Measurements from ENCODE around the gene EHD4. TPM values are rescaled to one million over a fixed set of nuclear protein-coding genes. Genes with fewer than 3 reads are reported as not detected.

Gene EHD4
- total and polyA plus RNA-seq, 2 donors (not counting 1 experiment from before 2014, with no cell fraction given), result 19.3 to 22.0 TPM

DNA sequence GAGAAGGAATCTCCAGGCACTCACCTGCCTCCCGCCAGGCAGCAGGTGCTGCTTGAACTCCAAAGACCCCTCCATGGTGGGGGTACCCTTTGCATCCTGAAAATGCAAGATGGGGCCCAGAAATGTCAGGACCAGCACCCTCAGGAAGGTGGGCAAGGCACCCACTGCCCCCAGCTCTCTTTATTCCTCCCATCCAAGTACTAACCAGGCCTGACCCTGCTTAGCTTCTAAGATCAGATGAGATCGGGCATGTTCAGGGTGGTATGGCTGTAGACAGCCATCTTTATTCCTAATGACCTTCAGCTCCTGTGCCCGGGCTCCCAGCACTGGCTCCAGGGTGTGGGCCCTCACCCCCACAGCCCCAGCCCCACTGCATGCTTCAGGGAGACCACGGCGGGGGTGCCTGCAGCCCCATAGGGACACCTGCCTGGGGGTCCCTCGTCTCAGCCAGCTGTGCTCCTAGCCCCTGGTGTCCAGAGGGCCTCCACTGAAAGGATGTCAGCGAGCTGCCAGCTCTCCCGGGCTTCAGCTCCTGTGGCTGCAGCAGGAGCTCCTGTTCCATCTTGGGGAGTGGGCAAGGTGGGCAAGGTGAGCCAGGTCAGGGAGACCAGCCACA, 120.5 kb downstream of the EHD4 start:
- no peak overlapping the region for H3K4me3 ChIP-seq (replicated peaks in 1 of 4; ENCODE audit: control extremely low read depth in 1 of 4, insufficient read depth in 1 of 4, low read depth in 3 of 4, low read length in 4 of 4)
- H3K9ac ChIP-seq (ENCODE audit: insufficient read depth, low read length), result no peak overlapping the region
- no peaks in the 10 kb centered on the region for H3K79me2 ChIP-seq (ENCODE audit: control insufficient read depth, insufficient read depth, low read length)
- no peaks in the 10 kb centered on the region for H3K9me3 ChIP-seq (ENCODE audit: control insufficient read depth, insufficient read depth, low read depth, low read length)
- DNase-seq (ENCODE audit: low read depth in 2 of 2), result no peak
- H2AFZ ChIP-seq (ENCODE audit: low read length), result no peak overlapping the region
- H3K36me3 ChIP-seq (ENCODE audit: control insufficient read depth, insufficient read depth, low read length), result peaks cover 2% of the 10 kb centered on the region
- H3K27me3 ChIP-seq (ENCODE audit: control insufficient read depth, insufficient read depth, low read length), result no peaks in the 10 kb centered on the region
- H3K4me2 ChIP-seq (ENCODE audit: extremely low read depth, insufficient read depth, low read length), result no peak overlapping the region
- no peak overlapping the region for H3K27ac ChIP-seq (ENCODE audit: insufficient read depth, low read length)
- H3K4me1 ChIP-seq (ENCODE audit: control insufficient read depth, extremely low read depth, insufficient read depth, low read length), result no peaks in the 10 kb centered on the region
- no peaks in the 10 kb centered on the region for H4K20me1 ChIP-seq (ENCODE audit: control insufficient read depth, extremely low read depth, insufficient read depth, low read length)
- no peak for TF ChIP-seq EZH2 (IDR thresholded peaks at IDR 0.05; ENCODE audit: low read length, missing control alignments)
- TF ChIP-seq, protein P1, sequence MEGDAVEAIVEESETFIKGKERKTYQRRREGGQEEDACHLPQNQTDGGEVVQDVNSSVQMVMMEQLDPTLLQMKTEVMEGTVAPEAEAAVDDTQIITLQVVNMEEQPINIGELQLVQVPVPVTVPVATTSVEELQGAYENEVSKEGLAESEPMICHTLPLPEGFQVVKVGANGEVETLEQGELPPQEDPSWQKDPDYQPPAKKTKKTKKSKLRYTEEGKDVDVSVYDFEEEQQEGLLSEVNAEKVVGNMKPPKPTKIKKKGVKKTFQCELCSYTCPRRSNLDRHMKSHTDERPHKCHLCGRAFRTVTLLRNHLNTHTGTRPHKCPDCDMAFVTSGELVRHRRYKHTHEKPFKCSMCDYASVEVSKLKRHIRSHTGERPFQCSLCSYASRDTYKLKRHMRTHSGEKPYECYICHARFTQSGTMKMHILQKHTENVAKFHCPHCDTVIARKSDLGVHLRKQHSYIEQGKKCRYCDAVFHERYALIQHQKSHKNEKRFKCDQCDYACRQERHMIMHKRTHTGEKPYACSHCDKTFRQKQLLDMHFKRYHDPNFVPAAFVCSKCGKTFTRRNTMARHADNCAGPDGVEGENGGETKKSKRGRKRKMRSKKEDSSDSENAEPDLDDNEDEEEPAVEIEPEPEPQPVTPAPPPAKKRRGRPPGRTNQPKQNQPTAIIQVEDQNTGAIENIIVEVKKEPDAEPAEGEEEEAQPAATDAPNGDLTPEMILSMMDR (conservative IDR thresholded peaks at IDR 0.05 in 1 of 2, IDR thresholded peaks at IDR 0.05 in 1 of 2; ENCODE audit: low read depth in 1 of 2, low read length in 2 of 2), result no peak

DNA sequence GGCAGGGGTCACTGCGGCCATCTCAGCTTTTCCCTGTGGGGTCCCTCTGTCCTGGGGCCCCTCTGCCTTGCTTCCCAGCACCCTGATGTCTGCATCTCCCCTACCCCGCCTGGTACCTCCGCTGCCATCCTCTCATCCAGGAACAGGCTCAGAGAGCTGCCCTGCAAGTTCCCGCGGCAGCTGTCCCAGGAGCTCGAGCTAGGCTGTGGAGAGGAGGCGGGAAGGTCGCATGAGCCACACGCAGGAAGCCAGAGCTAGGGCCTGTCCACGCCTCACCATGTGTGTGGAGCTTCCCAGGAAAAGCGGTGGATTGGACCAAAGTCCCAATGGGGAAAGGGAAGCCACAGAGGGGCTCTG, 121.2 kb downstream of the EHD4 start:
- Histone ChIP-seq H3K9me3 (ENCODE audit: control insufficient read depth, insufficient read depth, low read depth, low read length) (no peaks in the 10 kb centered on the region), H3K4me3 (replicated peaks in 1 of 4; ENCODE audit: control extremely low read depth in 1 of 4, insufficient read depth in 1 of 4, low read depth in 3 of 4, low read length in 4 of 4) (no peak overlapping the region), H3K4me1 (ENCODE audit: control insufficient read depth, extremely low read depth, insufficient read depth, low read length) (no peaks in the 10 kb centered on the region), H3K27ac (ENCODE audit: insufficient read depth, low read length) (no peak overlapping the region), H3K9ac (ENCODE audit: insufficient read depth, low read length) (no peak overlapping the region), H4K20me1 (ENCODE audit: control insufficient read depth, extremely low read depth, insufficient read depth, low read length) (no peaks in the 10 kb centered on the region), H2AFZ (ENCODE audit: low read length) (no peak overlapping the region), H3K4me2 (ENCODE audit: extremely low read depth, insufficient read depth, low read length) (no peak overlapping the region), H3K79me2 (ENCODE audit: control insufficient read depth, insufficient read depth, low read length) (no peaks in the 10 kb centered on the region), H3K27me3 (ENCODE audit: control insufficient read depth, insufficient read depth, low read length) (no peaks in the 10 kb centered on the region), H3K36me3 (ENCODE audit: control insufficient read depth, insufficient read depth, low read length) (peaks cover 2% of the 10 kb centered on the region)
- TF ChIP-seq, protein P1 (conservative IDR thresholded peaks at IDR 0.05 in 1 of 2, IDR thresholded peaks at IDR 0.05 in 1 of 2; ENCODE audit: low read depth in 1 of 2, low read length in 2 of 2), result no peak
- no peak for TF ChIP-seq EZH2 (IDR thresholded peaks at IDR 0.05; ENCODE audit: low read length, missing control alignments)
- DNase-seq (ENCODE audit: low read depth in 2 of 2), result no peak

DNA sequence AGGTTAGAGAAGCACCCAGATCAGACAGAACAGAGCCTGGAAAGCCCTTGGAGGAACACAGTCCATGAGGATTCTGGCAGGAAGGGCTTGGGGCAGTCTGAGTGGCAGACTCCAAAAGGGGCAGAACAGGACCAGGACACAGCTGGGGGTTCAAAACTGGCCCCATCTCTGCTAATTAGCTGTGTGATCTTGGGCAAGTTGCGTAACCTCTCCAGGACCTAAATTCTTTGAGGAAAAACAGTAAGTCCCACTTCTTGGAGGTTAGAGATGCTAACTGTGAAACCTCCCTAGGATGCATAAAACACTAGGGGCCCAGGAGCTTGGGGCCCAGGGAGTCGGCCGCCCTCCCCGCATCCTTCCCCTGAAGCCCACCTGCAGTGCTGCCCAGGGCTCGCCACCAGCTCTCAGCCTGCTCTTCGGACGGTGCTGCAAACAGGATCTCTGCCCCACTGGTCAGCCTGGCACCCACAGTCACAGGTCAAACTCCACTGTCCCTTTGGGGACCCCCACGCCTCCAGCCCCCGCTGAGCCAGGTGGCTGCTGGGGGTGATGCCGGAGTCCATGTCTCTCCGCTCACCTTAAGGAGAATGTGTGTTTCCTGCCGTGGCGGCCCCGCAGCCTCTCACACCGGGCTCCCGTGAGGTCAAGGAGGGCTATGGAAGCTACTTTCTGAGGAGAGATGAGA, 121.7 kb downstream of the EHD4 start:
- no peak for DNase-seq (ENCODE audit: low read depth in 2 of 2)
- Histone ChIP-seq H3K9me3 (ENCODE audit: control insufficient read depth, insufficient read depth, low read depth, low read length) (no peaks in the 10 kb centered on the region), H3K27ac (ENCODE audit: insufficient read depth, low read length) (no peak overlapping the region), H3K9ac (ENCODE audit: insufficient read depth, low read length) (no peak overlapping the region), H3K4me1 (ENCODE audit: control insufficient read depth, extremely low read depth, insufficient read depth, low read length) (no peaks in the 10 kb centered on the region), H3K79me2 (ENCODE audit: control insufficient read depth, insufficient read depth, low read length) (no peaks in the 10 kb centered on the region), H3K4me2 (ENCODE audit: extremely low read depth, insufficient read depth, low read length) (no peak overlapping the region), H3K36me3 (ENCODE audit: control insufficient read depth, insufficient read depth, low read length) (peaks cover 2% of the 10 kb centered on the region), H3K27me3 (ENCODE audit: control insufficient read depth, insufficient read depth, low read length) (no peaks in the 10 kb centered on the region), H3K4me3 (replicated peaks in 1 of 4; ENCODE audit: control extremely low read depth in 1 of 4, insufficient read depth in 1 of 4, low read depth in 3 of 4, low read length in 4 of 4) (no peak overlapping the region), H2AFZ (ENCODE audit: low read length) (no peak overlapping the region), H4K20me1 (ENCODE audit: control insufficient read depth, extremely low read depth, insufficient read depth, low read length) (no peaks in the 10 kb centered on the region)
- TF ChIP-seq EZH2 (IDR thresholded peaks at IDR 0.05; ENCODE audit: low read length, missing control alignments), result no peak
- TF ChIP-seq, protein P1 (conservative IDR thresholded peaks at IDR 0.05 in 1 of 2, IDR thresholded peaks at IDR 0.05 in 1 of 2; ENCODE audit: low read depth in 1 of 2, low read length in 2 of 2), result no peak

Data from fibroblast of lung (primary cell).